ENCODE results near the gene RNF17.

- TF ChIP-seq RXRA (IDR thresholded peaks at IDR 0.05; ENCODE audit: borderline replicate concordance, low read depth) (no peak), CTCF (IDR thresholded peaks at IDR 0.05) (no peak), FOXM1 (IDR thresholded peaks at IDR 0.05; ENCODE audit: low read depth) (no peak), NRF1 (IDR thresholded peaks at IDR 0.05; ENCODE audit: low read depth, low read length) (no peak), MEF2A (IDR thresholded peaks at IDR 0.05; ENCODE audit: borderline replicate concordance, low read depth) (no peak), SIN3A (IDR thresholded peaks at IDR 0.05; ENCODE audit: borderline replicate concordance, low read depth, low read length) (no peak), NFIC (IDR thresholded peaks at IDR 0.05; ENCODE audit: borderline replicate concordance) (no peak), TAF1 (IDR thresholded peaks at IDR 0.05; ENCODE audit: borderline replicate concordance, low read depth, low read length) (no peak)
These were observed 22.2 kb upstream of the RNF17 start for GRCh38 chr13:24741791-24742190.

Data from SK-N-SH (cell line).